HG03060 (cell line): ENCODE results near the gene TRIM69.
"Not testable (repeated sequence)": the region's sequence is repeated elsewhere in the genome, so short reads cannot be mapped to it uniquely, and the experiment has no call there.

ENCODE experiments used
- ATAC-seq: cut with Tn5 transposase; IDR thresholded peaks from one replicate; pipeline ENCODE4 v1.9.1; 2021; ENCODE audit warnings: low read depth, moderate number of reproducible peaks; ENCODE audit not compliant: unreplicated experiment

TRIM69 gene

GRCh38 chr15:44715797-44716334, 20.5 kb upstream of the TRIM69 start:
- ATAC-seq: no peak

DNA sequence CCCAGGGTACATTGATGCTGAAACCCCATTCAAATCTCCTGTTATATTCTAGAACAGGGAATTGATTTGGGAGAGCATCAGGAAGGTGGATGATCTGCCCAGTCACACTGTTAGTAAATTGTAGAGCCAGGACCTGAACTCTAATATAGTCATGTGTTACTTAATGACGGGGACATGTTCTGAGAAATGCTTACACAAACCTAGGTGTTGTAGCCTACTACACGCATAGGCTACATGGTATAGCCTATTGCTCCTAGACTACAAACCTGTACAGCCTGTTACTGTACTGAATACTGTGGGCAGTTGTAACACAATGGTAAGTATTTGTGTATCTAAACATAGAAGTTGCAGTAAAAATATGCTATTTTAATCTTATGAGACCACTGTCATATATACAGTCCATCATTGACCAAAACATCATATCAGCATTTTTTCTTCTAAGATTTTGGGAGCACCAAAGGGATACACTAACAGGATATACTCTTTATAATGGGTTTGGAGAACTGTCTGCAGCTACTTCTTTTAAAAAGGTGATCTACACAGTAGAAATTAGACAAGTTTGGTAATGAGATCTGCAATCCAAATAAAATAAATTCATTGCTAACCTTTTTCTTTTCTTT, 19.2 kb upstream of the TRIM69 start:
- no peak for ATAC-seq

DNA sequence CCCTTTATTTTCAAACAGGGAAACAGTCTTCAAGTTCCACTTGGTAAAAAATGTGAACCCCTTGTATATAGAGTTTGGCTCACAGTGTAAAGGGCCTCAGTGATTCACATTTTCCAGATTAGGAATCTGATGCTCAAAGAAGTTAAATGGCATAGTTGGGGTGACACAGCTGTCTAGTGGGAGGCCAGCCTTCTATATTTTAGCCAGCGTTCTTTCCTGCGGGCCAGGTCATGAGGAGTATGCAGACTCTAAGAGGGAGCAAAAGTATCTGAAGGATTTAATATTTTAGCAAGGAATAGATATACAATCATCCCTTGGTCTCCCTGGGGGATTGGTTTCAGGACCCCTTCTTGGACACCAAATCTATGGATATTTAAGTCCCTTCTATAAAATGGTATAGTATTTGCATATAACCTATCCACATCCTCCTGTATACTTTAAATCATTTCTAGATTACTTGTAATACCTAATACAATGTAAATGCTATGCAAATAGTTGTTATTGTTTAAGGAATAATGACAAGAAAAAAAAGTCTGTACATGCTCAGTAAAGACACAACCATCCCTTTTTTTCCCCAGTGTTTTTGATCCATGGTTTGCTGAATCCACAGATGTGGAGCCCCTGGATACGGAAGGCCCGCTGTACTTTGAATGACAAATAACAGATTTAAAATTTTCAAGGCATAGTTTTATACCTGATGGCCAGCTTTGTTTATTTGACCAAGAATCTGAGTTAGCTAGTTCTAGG, 18.0 kb upstream of the TRIM69 start:
- no peak for ATAC-seq

DNA sequence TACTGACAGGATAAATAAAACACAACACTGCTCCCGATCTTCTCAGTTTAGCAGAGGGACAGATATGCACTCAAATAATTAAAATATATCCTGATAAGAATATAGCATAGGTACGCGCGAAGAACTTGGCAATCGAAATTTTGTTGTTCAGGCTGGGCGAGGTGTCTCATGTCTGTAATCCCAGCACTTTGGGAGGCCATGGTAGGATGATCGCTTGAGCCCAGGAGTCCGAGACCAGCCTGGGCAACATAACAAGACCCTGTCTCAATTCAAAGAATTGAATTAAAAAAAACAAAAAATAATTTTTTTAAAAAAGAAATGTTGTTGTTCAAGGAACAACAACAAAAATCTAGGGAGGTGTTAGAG, 17.4 kb upstream of the TRIM69 start:
- ATAC-seq: no peak

DNA sequence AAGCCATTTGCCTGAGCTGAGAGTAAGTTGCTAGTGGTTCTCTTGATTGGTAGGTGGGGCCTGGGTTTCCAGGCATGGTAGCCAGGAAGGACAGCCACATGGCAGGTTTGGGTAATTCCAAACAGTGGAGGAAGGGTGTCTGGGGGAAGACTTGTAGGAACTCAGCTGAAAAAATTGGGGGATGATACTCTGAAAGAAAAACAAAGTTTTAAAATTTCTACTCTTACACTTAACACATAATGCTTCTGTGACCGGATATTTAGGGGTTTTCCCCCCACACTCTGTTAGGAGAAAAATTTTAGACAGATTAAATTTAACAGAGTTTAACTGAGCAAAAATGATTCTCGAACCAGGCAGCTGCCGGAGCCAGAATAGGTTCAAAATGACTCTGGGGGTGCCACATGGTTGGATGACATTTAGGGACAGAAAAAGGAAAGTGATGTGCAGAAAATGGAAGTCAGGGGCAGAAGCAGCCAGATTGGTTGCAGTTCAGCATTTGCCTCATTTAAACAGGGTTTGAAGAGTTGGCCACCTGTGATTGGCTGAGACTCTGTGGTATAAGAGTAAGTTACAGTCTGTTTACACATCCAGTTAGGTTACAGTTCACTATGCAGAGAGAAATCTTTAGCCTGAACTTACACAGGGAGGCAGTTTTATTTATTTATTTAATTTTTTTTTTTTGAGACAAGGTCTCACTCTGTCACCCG, 16.9 kb upstream of the TRIM69 start:
- ATAC-seq: peak; percentile 33

GRCh38 chr15:44720000-44720435, 16.3 kb upstream of the TRIM69 start:
- ATAC-seq: not testable (repeated sequence)

GRCh38 chr15:44720460-44721176, 15.7 kb upstream of the TRIM69 start:
- no peak for ATAC-seq

GRCh38 chr15:44722011-44722410, 14.3 kb upstream of the TRIM69 start:
- no peak for ATAC-seq

DNA sequence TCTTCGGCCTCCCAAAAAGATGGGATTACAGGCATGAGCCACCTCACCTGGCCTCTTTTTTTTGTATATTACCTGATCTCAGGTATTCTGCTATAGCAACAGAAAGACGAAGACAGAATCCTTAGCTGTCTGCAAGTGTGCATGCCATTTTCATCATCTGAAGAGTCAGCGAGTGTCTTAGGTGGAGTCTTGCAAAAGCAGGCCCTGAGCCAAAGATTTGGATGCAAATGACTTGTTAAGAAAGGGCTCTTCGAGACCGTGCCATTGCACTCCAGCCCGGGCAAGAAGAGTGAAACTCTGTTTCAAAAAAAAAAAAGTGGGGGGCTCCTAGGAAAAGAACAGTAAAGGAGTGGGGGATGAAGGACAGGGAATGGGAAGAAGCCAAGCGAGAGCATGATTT, 10.2 kb upstream of the TRIM69 start:
- ATAC-seq: no peak

DNA sequence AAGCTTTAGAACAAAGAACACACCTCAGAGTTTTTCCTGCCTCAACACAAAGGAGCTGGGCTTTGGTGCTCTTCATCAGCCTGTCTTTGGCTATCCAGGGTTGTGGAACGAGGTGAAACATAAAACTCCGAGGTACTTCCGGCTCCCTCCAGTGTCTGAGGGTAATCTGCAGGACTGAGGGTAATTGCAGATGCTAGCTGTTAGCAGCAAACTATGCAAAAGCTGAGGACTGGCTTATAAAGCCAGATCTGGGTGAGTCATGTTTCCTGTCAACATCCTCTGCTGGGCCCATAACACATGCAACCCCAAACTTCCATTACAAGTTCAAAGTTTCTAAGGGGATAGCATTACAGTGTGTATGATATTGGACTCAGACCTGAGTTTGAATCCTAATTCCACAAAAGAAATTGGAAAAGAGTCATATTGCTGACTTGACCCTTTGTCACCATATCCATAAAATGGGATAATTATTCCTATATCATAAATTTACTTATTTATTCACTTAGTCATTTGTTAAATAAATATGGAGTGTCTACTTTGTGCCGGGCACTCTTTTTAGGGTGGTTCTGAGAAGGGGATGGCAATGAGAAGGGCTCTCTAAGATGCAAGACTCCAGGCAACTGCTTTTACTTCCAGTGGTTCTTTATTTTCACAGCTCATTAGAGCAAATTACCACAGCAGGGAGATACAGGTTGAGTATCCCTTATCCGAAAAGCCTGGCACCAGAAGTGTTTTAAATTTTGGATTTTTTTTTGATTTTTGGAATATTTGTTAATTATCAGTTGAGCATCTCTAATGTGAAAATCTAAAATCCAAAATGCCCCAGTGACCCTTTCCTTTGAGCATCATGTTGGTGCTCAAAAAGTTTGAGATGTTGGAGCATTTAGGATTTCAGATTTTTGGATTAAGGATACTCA, 9.5 kb upstream of the TRIM69 start:
- ATAC-seq: peak; percentile 27

- no peak for ATAC-seq
Observed at GRCh38 chr15:44727485-44728231, 8.7 kb upstream of the TRIM69 start.

- not testable (repeated sequence) for ATAC-seq
Observed at GRCh38 chr15:44728232-44728575, 8.1 kb upstream of the TRIM69 start.

- peak; percentile 48 for ATAC-seq
Observed at GRCh38 chr15:44728576-44729407, 7.5 kb upstream of the TRIM69 start.

DNA sequence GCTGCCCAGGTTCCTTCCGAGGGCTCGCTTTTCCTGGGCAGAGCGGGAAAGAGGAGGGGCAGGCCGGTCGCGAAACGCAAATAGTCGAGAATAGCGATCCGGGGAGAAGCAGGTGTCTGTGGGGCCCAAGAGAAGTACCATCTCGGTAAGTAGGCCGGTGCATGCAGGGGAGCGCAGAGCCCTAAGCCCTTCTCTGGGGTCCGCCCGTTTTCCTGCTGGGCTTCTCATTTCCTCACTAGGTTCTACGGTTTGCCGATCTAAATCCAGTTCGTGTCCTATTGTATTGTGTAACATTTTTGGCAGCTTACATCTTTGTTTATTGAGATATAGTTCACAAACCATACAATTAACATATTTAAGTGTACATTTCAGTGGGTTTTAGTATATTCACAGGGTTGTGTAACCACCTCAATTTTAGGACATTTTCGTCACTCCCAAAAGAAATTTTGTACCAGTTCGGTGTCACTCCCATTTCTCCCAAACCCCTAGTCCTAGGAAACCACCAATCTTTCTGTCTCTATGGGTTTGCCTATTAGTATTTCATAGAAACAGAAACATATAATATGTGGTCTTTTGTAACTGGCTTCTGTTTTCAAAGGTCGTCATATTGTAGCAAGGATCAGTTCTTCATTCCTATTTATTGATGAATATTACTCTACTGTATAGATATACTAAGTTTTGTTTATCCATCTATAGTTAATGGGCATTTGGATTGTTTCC, 6.8 kb upstream of the TRIM69 start:
- no peak for ATAC-seq

- no peak for ATAC-seq
Observed at GRCh38 chr15:44734839-44735481, 1.4 kb upstream of the TRIM69 start.

GRCh38 chr15:44735482-44736180, 697 bp upstream of the TRIM69 start:
- ATAC-seq: no peak
